ENCODE measurements around the gene DYRK4. TPM values are rescaled to one million over a fixed set of nuclear protein-coding genes. Genes with fewer than 3 reads are reported as not detected.

Gene DYRK4
- total and polyA plus RNA-seq, 2 of the 8 experiments (the other 6 are each of a cell fraction or from before 2014, with no cell fraction given): 10.5 to 11.4 TPM

DNA sequence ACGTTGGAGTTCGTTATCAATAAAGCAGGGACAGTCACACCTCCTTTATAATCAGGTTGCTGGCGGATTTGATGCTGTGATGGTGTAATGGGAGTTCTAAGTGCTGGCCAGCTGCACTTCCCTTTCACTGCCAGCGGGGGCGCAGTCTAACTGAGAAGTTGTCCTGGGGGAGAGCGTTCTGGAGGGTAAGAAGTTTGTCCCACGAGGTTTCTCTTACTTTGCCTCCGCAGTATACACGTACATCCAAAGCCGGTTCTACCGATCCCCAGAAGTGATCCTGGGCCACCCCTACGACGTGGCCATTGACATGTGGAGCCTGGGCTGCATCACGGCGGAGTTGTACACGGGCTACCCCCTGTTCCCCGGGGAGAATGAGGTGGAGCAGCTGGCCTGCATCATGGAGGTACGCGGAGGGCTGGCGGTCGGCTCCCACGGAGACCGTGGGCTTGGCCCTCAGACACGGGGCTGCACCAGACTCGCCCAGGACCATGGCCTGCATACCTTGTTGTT is 42.7 kb downstream of the DYRK4 start (continued):
- TF ChIP-seq EZH2 (IDR thresholded peaks at IDR 0.05; ENCODE audit: low read depth, low read length, severe bottlenecking) (no peak), HDAC6 (IDR thresholded peaks at IDR 0.05; ENCODE audit: low read depth, low read length) (no peak), JUN (IDR thresholded peaks at IDR 0.05; ENCODE audit: low read depth, low read length) (no peak), FOSL1 (IDR thresholded peaks at IDR 0.05; ENCODE audit: insufficient read depth, low read depth, low read length) (no peak), CBX5 (IDR thresholded peaks at IDR 0.05; ENCODE audit: low read depth, low read length) (no peak), KDM4A (IDR thresholded peaks at IDR 0.05; ENCODE audit: low read depth, low read length, severe bottlenecking) (peak; percentile 85), TEAD4 (IDR thresholded peaks at IDR 0.05; ENCODE audit: low read depth, low read length) (no peak), E2F6 (IDR thresholded peaks at IDR 0.05) (no peak), SP1 (IDR thresholded peaks at IDR 0.05; ENCODE audit: low read depth, low read length) (no peak), RBBP5 (IDR thresholded peaks at IDR 0.05; ENCODE audit: borderline replicate concordance, low read depth, low read length) (no peak), RNF2 (IDR thresholded peaks at IDR 0.05; ENCODE audit: borderline replicate concordance, low read depth, low read length, missing control alignments, poor library complexity, severe bottlenecking) (no peak), SUZ12 (IDR thresholded peaks at IDR 0.05; ENCODE audit: low read length) (no peak), CBX8 (IDR thresholded peaks at IDR 0.05; ENCODE audit: borderline replicate concordance, low read depth, low read length) (no peak)
- TF ChIP-seq, protein P1, sequence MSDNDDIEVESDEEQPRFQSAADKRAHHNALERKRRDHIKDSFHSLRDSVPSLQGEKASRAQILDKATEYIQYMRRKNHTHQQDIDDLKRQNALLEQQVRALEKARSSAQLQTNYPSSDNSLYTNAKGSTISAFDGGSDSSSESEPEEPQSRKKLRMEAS (IDR thresholded peaks at IDR 0.05): peak; percentile 67
- TF ChIP-seq, protein P2, sequence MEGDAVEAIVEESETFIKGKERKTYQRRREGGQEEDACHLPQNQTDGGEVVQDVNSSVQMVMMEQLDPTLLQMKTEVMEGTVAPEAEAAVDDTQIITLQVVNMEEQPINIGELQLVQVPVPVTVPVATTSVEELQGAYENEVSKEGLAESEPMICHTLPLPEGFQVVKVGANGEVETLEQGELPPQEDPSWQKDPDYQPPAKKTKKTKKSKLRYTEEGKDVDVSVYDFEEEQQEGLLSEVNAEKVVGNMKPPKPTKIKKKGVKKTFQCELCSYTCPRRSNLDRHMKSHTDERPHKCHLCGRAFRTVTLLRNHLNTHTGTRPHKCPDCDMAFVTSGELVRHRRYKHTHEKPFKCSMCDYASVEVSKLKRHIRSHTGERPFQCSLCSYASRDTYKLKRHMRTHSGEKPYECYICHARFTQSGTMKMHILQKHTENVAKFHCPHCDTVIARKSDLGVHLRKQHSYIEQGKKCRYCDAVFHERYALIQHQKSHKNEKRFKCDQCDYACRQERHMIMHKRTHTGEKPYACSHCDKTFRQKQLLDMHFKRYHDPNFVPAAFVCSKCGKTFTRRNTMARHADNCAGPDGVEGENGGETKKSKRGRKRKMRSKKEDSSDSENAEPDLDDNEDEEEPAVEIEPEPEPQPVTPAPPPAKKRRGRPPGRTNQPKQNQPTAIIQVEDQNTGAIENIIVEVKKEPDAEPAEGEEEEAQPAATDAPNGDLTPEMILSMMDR (IDR thresholded peaks at IDR 0.05; ENCODE audit: control extremely low read depth in 1 of 3, insufficient read depth in 1 of 3, low read depth in 1 of 3, low read length in 3 of 3): peak; percentile 83 to 98 (median 91)

Measured in H1 (cell line).